ENCODE measurements around the gene LRRC74A. TPM values are rescaled to one million over a fixed set of nuclear protein-coding genes. Genes with fewer than 3 reads are reported as not detected.

The LRRC74A gene
- total RNA-seq, 1 experiment from 2014 or later: not detected

DNA sequence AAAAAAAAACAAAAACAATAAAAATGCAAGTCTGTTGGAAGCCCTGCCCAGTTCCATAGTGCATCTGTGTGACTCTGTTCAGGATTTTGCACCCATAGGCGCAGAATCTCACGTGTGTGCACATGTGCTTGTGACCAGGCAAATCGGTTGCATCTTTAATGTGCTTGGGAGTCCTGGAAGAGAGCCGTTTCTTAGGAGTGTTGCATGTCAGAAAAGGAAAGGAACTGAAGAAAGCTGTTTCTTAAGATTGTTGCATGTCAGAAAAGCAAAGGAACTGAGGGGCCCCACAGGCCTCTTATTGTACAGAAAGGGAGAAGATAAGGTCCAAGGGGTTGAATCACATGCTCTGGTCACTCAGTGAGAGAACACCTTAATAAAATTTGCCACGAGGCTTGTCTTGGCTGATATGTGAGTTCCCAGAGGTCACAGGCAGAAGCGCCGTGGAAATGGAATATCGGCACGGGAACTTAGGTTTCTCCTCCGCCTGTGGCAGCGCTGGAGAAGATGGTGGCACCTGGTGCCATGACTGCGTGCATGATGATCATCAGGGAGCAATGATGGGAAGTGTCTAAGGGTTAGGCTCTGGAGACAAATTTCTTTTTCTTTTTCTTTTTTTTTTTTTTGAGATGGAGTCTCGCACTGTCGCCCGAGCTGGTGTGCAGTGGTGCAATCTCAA lies 90.0 kb downstream of the LRRC74A start:
- Histone ChIP-seq H3K9ac (ENCODE audit: extremely low read depth, insufficient read length, low read length) (no peak overlapping the region), H2AFZ (ENCODE audit: low read length) (no peak overlapping the region), H4K20me1 (ENCODE audit: control insufficient read depth, insufficient read depth, insufficient read length) (no peaks in the 10 kb centered on the region), H2BK15ac (ENCODE audit: low read depth, low read length) (no peak overlapping the region), H3K4ac (ENCODE audit: low read depth, low read length) (no peak overlapping the region), H2BK120ac (ENCODE audit: low read depth, low read length, poor library complexity, severe bottlenecking) (no peak overlapping the region), H3K23me2 (ENCODE audit: insufficient read length, low read depth, low read length, poor library complexity, severe bottlenecking) (no peaks in the 10 kb centered on the region), H3K23ac (ENCODE audit: insufficient read length, low read depth, low read length) (no peak overlapping the region), H3K27ac (ENCODE audit: insufficient read length, low read depth, low read length) (no peak overlapping the region), H3K79me2 (ENCODE audit: insufficient read depth, low read length) (no peaks in the 10 kb centered on the region), H3K4me1 (ENCODE audit: insufficient read depth, low read length) (peaks cover 24% of the 10 kb centered on the region; the same call in 1 of the 2 replicates), H2BK5ac (ENCODE audit: insufficient read length, low read length) (no peak overlapping the region), H3K4me2 (ENCODE audit: insufficient read depth, insufficient read length, low read length) (no peak overlapping the region), H2BK20ac (ENCODE audit: low read depth, low read length, poor library complexity, severe bottlenecking) (no peak overlapping the region), H3K18ac (ENCODE audit: insufficient read length, low read depth, low read length) (no peak overlapping the region), H3K9me3 (ENCODE audit: control insufficient read depth, low read depth, low read length) (no peaks in the 10 kb centered on the region), H3K56ac (ENCODE audit: insufficient read length, low read depth, low read length) (no peak overlapping the region), H2AK5ac (ENCODE audit: insufficient read length, low read length) (no peak overlapping the region), H4K91ac (ENCODE audit: insufficient read length, low read depth, low read length) (no peak overlapping the region), H3K27me3 (ENCODE audit: insufficient read depth, low read length) (no peaks in the 10 kb centered on the region), H3T11ph (ENCODE audit: low read length) (no peak overlapping the region), H2BK12ac (ENCODE audit: insufficient read length, low read depth, low read length) (no peak overlapping the region), H3K79me1 (ENCODE audit: insufficient read depth, low read depth, low read length, poor library complexity, severe bottlenecking) (no peaks in the 10 kb centered on the region), H4K5ac (ENCODE audit: insufficient read length, low read depth, low read length) (no peak overlapping the region), H4K8ac (replicated peaks; ENCODE audit: insufficient read length, low read depth, low read length) (no peak overlapping the region), H3K14ac (ENCODE audit: insufficient read depth, low read length) (no peak overlapping the region)
- H3K27ac Mint-ChIP-seq: 0 out of 7 replicates have a peak overlapping the region, but pooled peaks of 1 of the 3 experiments have one; percentile 7
- no peaks in the 10 kb centered on the region; a peak in 2 of 7 replicates for H3K36me3 Mint-ChIP-seq (ENCODE audit: insufficient read depth in 1 of 3, low read depth in 3 of 3)
- peaks cover 58 to 62% of the 10 kb centered on the region in 2 experiments for H3K4me1 Mint-ChIP-seq
- no peak overlapping the region for H3K4me3 Mint-ChIP-seq
- TF ChIP-seq, protein P1, sequence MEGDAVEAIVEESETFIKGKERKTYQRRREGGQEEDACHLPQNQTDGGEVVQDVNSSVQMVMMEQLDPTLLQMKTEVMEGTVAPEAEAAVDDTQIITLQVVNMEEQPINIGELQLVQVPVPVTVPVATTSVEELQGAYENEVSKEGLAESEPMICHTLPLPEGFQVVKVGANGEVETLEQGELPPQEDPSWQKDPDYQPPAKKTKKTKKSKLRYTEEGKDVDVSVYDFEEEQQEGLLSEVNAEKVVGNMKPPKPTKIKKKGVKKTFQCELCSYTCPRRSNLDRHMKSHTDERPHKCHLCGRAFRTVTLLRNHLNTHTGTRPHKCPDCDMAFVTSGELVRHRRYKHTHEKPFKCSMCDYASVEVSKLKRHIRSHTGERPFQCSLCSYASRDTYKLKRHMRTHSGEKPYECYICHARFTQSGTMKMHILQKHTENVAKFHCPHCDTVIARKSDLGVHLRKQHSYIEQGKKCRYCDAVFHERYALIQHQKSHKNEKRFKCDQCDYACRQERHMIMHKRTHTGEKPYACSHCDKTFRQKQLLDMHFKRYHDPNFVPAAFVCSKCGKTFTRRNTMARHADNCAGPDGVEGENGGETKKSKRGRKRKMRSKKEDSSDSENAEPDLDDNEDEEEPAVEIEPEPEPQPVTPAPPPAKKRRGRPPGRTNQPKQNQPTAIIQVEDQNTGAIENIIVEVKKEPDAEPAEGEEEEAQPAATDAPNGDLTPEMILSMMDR (conservative IDR thresholded peaks at IDR 0.05): no peak
- no peaks in the 10 kb centered on the region; a peak in 1 of 5 replicates for H3K9me3 Mint-ChIP-seq
- DNase-seq: no peak
- peaks cover 1% of the 10 kb centered on the region; the same call in 1 of the 2 replicates for H3K27me3 Mint-ChIP-seq (ENCODE audit: low read depth)
- WGBS (ENCODE audit: extremely low coverage, insufficient read length, low lambda C conversion rate): no CpG with 5 or more reads among the region's 15 CpGs

All from H9 (cell line).